ENCODE measurements around the gene MROH9. TPM values are rescaled to one million over a fixed set of nuclear protein-coding genes. Genes with fewer than 3 reads are reported as not detected.

MROH9 gene
- total RNA-seq, 1 donor from 2014 or later = not detected

DNA sequence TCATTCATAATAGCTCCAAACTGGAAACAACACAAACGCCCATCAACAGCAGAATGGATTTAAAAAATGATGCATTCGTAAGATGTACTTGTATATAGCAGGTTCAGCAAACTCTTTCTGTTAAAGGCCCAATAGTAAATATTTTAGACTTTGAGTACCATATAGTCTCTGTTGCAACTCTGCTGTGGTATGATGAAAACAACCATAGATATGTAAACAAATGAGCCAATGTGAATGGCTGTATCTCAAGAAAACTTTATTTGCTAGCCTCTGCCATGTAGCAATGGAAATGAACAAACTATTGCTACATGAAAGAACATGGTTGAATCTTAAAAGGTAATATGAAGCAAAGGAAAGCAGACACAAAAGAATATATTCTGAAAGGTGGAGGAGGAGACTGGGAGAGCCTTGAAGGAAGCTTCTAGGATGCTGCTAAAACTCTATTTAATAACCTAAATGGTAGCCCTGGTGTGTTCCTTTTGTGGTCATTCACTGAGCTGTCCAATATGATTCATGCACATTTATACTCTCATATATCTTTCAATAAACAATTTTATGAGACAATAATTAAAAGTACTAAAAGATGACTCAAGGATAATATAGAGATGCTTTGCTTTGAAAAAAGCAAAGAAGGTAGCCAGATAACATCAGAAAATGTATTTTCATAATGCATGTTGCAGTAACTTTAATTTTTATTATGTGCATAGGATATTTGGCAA, 126.2 kb downstream of the MROH9 start:
- DNase-seq (ENCODE audit: low spot score) = no peak
- Mint-ChIP-seq H3K27ac (no peak overlapping the region), H3K36me3 (ENCODE audit: low read depth) (no peaks in the 10 kb centered on the region), H3K9me3 (no peaks in the 10 kb centered on the region), H3K27me3 (ENCODE audit: low read depth) (no peaks in the 10 kb centered on the region), H3K4me3 (ENCODE audit: low read depth) (no peak overlapping the region), H3K4me1 (ENCODE audit: low read depth) (no peaks in the 10 kb centered on the region)
- intact Hi-C loops (cut with micrococcal nuclease) = no loop called here

DNA sequence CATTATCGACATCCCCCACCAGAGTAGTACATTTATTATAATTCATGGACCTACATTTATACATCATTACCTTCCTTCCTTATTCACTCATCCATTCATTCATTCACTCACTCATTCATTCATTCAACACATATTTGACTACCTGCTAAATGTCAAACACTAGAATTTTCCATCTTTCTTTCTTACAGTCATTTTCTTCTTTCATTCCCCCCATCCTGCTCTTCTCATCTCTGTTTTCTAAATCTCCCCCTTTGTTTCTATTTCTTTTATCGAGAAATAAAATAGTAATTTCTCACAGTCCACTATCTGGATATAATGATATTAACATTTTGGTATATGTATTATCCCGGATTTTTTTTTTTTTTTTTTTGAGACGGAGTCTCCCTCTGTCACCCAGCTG, 127.6 kb downstream of the MROH9 start:
- no peak overlapping the region for H3K27ac Mint-ChIP-seq
- H3K4me3 Mint-ChIP-seq (ENCODE audit: low read depth) = no peak overlapping the region
- H3K4me1 Mint-ChIP-seq (ENCODE audit: low read depth) = no peaks in the 10 kb centered on the region
- no peak for DNase-seq (ENCODE audit: low spot score)
- H3K36me3 Mint-ChIP-seq (ENCODE audit: low read depth) = no peaks in the 10 kb centered on the region
- H3K9me3 Mint-ChIP-seq = no peaks in the 10 kb centered on the region
- no peaks in the 10 kb centered on the region for H3K27me3 Mint-ChIP-seq (ENCODE audit: low read depth)
- intact Hi-C loops (cut with micrococcal nuclease) = no loop called here

DNA sequence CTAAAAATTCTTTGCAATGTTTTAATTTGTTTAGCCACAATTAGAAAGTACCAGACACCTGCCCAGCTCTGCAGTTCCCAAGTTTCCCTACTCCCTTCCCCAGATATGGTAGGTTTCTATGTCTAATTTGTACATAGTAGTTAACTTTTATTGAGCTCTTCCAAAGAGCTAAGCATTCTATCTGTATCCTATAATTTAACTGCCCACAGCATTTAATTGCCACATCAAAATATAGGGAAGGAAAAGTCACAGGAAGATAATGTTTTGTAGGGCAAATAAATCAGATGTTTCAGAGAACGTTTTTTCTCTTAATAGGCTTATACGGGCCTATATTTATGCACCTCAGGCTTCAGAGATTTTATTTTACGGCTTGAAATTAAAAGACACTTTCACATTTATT, 139.7 kb downstream of the MROH9 start:
- H3K27me3 Mint-ChIP-seq (ENCODE audit: low read depth) = no peaks in the 10 kb centered on the region
- intact Hi-C loops (cut with micrococcal nuclease) = no loop called here
- H3K4me3 Mint-ChIP-seq (ENCODE audit: low read depth) = no peak overlapping the region
- H3K27ac Mint-ChIP-seq = no peak overlapping the region
- H3K4me1 Mint-ChIP-seq (ENCODE audit: low read depth) = no peaks in the 10 kb centered on the region
- H3K9me3 Mint-ChIP-seq = no peaks in the 10 kb centered on the region
- H3K36me3 Mint-ChIP-seq (ENCODE audit: low read depth) = no peaks in the 10 kb centered on the region
- no peak for DNase-seq (ENCODE audit: low spot score)

DNA sequence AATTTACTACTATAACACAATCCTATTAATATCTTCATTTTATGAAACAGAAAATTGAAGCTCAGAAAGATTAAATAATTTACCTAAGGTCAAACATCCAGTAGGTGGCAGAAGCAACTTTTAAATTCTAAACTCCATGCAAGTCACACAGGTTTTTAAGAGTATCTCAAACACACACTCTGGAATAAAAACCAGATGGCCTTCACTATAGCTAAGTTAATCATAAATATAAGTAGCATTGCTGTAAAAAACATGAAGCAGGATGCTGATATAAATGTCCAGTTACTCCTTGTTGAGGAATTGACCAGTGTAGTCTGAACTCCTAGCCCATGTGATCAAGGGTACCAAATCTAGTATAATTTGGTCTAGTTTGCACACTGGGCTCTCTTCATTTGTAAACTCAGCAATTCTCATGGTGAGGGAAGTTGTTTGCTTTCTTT, 146.0 kb downstream of the MROH9 start:
- intact Hi-C loops (cut with micrococcal nuclease) = no loop called here
- no peak for DNase-seq (ENCODE audit: low spot score)
- H3K27me3 Mint-ChIP-seq (ENCODE audit: low read depth) = no peaks in the 10 kb centered on the region
- H3K4me1 Mint-ChIP-seq (ENCODE audit: low read depth) = no peaks in the 10 kb centered on the region
- H3K36me3 Mint-ChIP-seq (ENCODE audit: low read depth) = no peaks in the 10 kb centered on the region
- H3K27ac Mint-ChIP-seq = no peak overlapping the region
- no peaks in the 10 kb centered on the region for H3K9me3 Mint-ChIP-seq
- no peak overlapping the region for H3K4me3 Mint-ChIP-seq (ENCODE audit: low read depth)

DNA sequence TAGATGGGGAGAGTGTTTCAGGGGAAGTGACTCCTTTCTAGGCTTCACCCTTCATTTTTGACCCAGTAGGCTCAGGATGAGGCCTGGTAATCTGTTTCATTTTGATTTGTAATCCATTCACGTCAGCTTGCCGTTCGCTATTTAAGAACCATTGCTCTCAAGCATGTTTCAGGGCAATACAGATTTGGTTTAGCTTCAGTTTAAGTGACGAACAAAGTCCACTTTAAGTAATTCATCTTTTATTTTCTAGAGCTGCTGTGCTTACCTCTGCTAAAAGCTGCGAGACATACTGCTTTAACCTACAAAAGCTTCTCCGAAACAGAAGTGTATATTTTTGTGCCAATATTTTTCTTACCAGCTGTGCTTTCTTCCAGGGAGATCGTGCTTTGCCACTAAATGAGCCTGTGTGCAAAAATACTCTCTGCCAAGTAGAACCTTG, 146.4 kb downstream of the MROH9 start:
- H3K36me3 Mint-ChIP-seq (ENCODE audit: low read depth) = no peaks in the 10 kb centered on the region
- no peak overlapping the region for H3K27ac Mint-ChIP-seq
- no peaks in the 10 kb centered on the region for H3K4me1 Mint-ChIP-seq (ENCODE audit: low read depth)
- H3K4me3 Mint-ChIP-seq (ENCODE audit: low read depth) = no peak overlapping the region
- intact Hi-C loops (cut with micrococcal nuclease) = no loop called here
- H3K27me3 Mint-ChIP-seq (ENCODE audit: low read depth) = no peaks in the 10 kb centered on the region
- no peaks in the 10 kb centered on the region for H3K9me3 Mint-ChIP-seq
- no peak for DNase-seq (ENCODE audit: low spot score)

DNA sequence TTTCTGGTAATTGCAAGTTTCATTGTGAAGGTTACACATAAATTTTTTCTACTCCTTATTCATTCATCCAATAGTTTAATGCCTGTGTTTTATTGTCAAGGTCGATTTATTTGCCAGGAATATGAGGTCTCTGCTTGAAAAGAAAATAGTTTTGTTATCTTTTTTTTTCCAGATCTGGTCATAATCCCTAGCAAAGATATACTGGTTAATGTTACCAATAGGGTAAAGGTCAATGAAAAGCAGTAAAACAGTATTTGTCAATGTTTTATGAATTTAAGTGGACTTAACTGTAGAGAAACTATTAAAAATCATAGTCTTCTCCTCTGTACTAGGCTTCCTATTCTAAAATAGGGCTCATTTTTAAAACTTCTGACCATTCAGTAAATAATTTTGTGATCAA, 147.3 kb downstream of the MROH9 start:
- intact Hi-C loops (cut with micrococcal nuclease) = no loop called here
- Mint-ChIP-seq H3K27me3 (ENCODE audit: low read depth) (no peaks in the 10 kb centered on the region), H3K36me3 (ENCODE audit: low read depth) (no peaks in the 10 kb centered on the region), H3K4me1 (ENCODE audit: low read depth) (no peaks in the 10 kb centered on the region), H3K4me3 (ENCODE audit: low read depth) (no peak overlapping the region), H3K27ac (no peak overlapping the region), H3K9me3 (no peaks in the 10 kb centered on the region)
- no peak for DNase-seq (ENCODE audit: low spot score)

DNA sequence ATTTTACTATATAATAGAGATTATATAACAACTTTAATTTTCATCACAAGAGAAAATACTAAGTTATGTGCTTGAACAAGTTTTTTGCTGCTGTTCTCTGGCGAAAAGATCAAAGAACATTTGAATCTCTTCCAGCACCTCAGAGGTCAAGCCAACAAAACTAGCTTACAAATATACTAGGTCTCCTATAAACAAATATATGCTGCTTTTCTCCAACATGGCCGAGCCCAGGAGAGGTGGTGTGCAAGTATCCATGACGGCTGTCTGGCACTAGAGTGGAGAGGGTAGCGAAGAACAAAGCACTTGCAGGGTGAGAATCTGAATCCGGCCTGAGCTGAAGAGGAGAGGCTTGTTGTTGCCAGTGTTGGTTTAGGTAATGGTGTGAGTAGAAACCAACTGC, 147.9 kb downstream of the MROH9 start:
- no peaks in the 10 kb centered on the region for H3K27me3 Mint-ChIP-seq (ENCODE audit: low read depth)
- intact Hi-C loops (cut with micrococcal nuclease) = no loop called here
- H3K36me3 Mint-ChIP-seq (ENCODE audit: low read depth) = no peaks in the 10 kb centered on the region
- H3K27ac Mint-ChIP-seq = no peak overlapping the region
- no peaks in the 10 kb centered on the region for H3K9me3 Mint-ChIP-seq
- no peak overlapping the region for H3K4me3 Mint-ChIP-seq (ENCODE audit: low read depth)
- DNase-seq (ENCODE audit: low spot score) = no peak
- H3K4me1 Mint-ChIP-seq (ENCODE audit: low read depth) = no peaks in the 10 kb centered on the region

DNA sequence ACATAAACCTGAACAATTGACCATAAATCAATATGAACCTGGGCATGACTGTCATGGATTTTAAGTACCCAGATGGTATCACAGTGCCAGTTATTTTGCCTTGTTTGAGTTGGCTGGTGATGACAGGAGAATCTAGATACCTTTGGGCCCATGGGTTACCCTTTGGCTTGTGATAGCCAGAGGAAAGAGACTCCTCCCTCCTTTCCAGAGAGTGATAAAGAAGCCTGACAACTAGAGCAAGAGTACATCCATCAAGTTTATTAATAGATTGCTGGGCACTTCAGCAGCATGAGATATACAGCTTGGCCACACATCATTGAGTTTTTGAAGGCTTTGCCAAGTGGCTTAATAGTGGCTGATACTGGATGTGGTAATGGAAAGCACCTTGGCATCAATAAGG, 148.8 kb downstream of the MROH9 start:
- intact Hi-C loops (cut with micrococcal nuclease) = no loop called here
- no peak overlapping the region for H3K27ac Mint-ChIP-seq
- no peaks in the 10 kb centered on the region for H3K36me3 Mint-ChIP-seq (ENCODE audit: low read depth)
- H3K9me3 Mint-ChIP-seq = no peaks in the 10 kb centered on the region
- no peaks in the 10 kb centered on the region for H3K4me1 Mint-ChIP-seq (ENCODE audit: low read depth)
- DNase-seq (ENCODE audit: low spot score) = no peak
- H3K27me3 Mint-ChIP-seq (ENCODE audit: low read depth) = no peaks in the 10 kb centered on the region
- no peak overlapping the region for H3K4me3 Mint-ChIP-seq (ENCODE audit: low read depth)

DNA sequence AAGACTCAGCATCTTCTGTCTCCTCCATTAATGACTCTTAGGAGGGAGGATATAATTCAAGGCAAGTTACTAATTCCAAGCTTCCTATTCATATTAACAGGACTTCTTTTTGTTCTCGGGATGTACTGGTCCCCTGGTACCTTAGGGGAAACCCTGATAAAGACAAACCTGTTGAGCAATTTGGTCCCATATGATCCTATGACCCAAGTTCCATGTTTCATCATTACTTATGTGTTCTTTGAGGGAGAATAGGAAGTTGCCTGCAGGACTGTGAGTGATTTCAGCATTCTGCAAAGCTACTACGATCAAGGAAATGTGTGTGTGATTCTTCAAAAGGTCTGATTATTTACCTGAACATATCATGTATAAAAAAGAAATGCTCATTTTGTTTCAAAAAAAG, 149.5 kb downstream of the MROH9 start:
- Mint-ChIP-seq H3K9me3 (no peaks in the 10 kb centered on the region), H3K27ac (no peak overlapping the region), H3K36me3 (ENCODE audit: low read depth) (no peaks in the 10 kb centered on the region), H3K27me3 (ENCODE audit: low read depth) (no peaks in the 10 kb centered on the region), H3K4me3 (ENCODE audit: low read depth) (no peak overlapping the region), H3K4me1 (ENCODE audit: low read depth) (no peaks in the 10 kb centered on the region)
- intact Hi-C loops (cut with micrococcal nuclease) = no loop called here
- DNase-seq (ENCODE audit: low spot score) = no peak

DNA sequence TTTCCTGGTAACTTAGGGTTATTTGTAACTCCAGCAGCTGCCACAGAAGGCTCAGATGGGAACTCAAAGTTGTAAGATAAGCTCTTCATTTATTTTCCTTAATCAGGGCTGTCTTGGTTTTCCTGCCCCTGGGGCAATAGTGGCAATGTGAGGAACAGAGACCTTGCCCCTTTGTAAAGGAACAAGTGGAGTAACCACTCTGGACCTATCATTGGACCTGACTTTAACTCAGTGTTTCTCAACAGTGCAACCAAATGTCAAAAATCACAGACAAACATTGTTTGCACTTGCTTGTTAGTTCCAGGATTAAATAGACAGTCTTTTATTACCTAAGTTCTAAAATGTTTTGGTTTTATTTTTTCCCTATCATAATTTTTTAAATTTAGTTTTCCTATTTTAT, 152.6 kb downstream of the MROH9 start:
- no peaks in the 10 kb centered on the region for H3K4me1 Mint-ChIP-seq (ENCODE audit: low read depth)
- intact Hi-C loops (cut with micrococcal nuclease) = no loop called here
- no peaks in the 10 kb centered on the region for H3K36me3 Mint-ChIP-seq (ENCODE audit: low read depth)
- H3K4me3 Mint-ChIP-seq (ENCODE audit: low read depth) = no peak overlapping the region
- no peak for DNase-seq (ENCODE audit: low spot score)
- H3K27me3 Mint-ChIP-seq (ENCODE audit: low read depth) = no peaks in the 10 kb centered on the region
- H3K9me3 Mint-ChIP-seq = no peaks in the 10 kb centered on the region
- no peak overlapping the region for H3K27ac Mint-ChIP-seq

DNA sequence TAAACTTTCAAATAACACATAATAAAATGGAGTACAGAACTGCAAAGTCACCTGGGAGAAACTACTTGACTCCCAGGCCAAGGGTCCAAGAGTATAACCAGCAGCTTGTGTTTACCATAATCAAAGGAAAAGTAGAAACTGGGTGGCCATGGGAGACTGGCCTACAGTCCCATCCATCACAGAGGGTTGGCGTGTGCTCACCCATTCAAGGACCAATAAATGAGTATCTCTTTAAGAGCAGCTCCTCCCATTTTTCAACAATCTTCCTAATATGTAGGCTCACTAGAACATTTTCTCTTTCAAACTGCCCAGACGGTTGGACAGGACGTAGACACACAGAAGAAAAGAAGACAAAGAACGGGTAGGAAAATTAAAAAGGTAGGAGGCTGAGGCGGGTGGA, 155.3 kb downstream of the MROH9 start, which contains the start of gene FMO3:
Gene FMO3 (plus strand): TSS at position 302 of the 400 bp plus-strand sequence. CDS start 1,754 bp downstream, outside the sequence.
- no peak within 1 kb of the TSS for H3K27ac Mint-ChIP-seq
- intact Hi-C loops (cut with micrococcal nuclease) = no loop called here
- no peaks in the 10 kb centered on the region for H3K36me3 Mint-ChIP-seq (ENCODE audit: low read depth)
- H3K9me3 Mint-ChIP-seq = no peaks in the 10 kb centered on the region
- H3K27me3 Mint-ChIP-seq (ENCODE audit: low read depth) = no peaks in the 10 kb centered on the region
- H3K4me3 Mint-ChIP-seq (ENCODE audit: low read depth) = no peak within 1 kb of the TSS
- no peaks in the 10 kb centered on the region for H3K4me1 Mint-ChIP-seq (ENCODE audit: low read depth)
- no peak for DNase-seq (ENCODE audit: low spot score)

DNA sequence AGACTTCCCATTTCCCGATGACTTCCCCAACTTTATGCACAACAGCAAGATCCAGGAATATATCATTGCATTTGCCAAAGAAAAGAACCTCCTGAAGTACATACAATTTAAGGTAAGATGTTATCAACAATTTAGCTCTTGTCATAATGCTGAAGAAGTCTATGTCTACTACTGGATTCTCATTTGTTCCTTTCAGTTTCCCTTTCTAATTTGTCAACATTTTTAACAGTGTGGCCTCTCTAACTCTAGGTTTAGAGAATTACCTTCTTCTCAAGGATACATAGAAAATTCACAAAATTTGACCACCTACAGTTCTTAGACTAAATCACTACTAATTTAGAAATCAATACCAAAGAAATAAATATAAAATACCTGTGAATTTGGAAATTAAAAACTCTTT, 168.5 kb downstream of the MROH9 start:
- DNase-seq (ENCODE audit: low spot score) = no peak
- intact Hi-C loops (cut with micrococcal nuclease) = no loop called here
- Mint-ChIP-seq H3K36me3 (ENCODE audit: low read depth) (no peaks in the 10 kb centered on the region), H3K4me3 (ENCODE audit: low read depth) (no peak overlapping the region), H3K27ac (no peak overlapping the region), H3K4me1 (ENCODE audit: low read depth) (no peaks in the 10 kb centered on the region), H3K27me3 (ENCODE audit: low read depth) (no peaks in the 10 kb centered on the region), H3K9me3 (no peaks in the 10 kb centered on the region)

DNA sequence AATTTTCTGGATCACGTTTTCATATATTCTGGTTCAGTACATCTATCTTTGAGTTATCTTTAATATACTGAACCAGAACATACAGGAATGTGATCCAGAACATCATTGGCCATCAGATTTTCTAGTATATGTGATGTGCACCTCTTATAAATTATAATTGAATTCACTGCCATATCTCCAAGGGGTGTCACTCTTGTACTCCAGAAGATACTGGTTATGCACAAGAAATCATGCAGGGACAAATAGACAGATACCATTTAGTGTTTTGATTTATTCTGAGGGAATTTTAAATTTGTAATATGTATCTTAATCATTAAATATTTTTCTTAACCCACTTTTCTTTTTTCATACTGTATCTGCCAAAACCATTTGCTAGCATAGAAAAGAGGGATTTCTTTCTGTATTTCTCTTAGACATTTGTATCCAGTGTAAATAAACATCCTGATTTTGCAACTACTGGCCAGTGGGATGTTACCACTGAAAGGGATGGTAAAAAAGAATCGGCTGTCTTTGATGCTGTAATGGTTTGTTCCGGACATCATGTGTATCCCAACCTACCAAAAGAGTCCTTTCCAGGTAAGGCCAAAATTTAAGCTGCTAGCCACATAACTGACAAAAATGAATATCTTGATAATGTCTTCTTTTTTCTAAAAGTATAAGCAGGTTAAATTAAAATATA, 172.1 kb downstream of the MROH9 start:
- Mint-ChIP-seq H3K27ac (no peak overlapping the region), H3K4me1 (ENCODE audit: low read depth) (no peaks in the 10 kb centered on the region), H3K4me3 (ENCODE audit: low read depth) (no peak overlapping the region), H3K9me3 (no peaks in the 10 kb centered on the region), H3K36me3 (ENCODE audit: low read depth) (no peaks in the 10 kb centered on the region), H3K27me3 (ENCODE audit: low read depth) (no peaks in the 10 kb centered on the region)
- intact Hi-C loops (cut with micrococcal nuclease) = no loop called here
- DNase-seq (ENCODE audit: low spot score) = no peak
